Mesenchymal stem cell (in vitro differentiated cells and primary cell): ENCODE data around the gene TAF4.

Experiments used
- DNase-seq: peaks from one replicate; pipeline ENCODE4 v3.0.0-alpha.2; 2013
- H2AFZ ChIP-seq: one replicate; pipeline ENCODE4 v1.6.1; 2013; ENCODE audit warnings: low read depth, mild to moderate bottlenecking, control low read depth, inconsistent platforms, low read length, moderate library complexity
- H2AK5ac ChIP-seq: 2 replicates; pipeline ENCODE4 v1.6.1; 2013; ENCODE audit warnings: low read length, moderate library complexity, mild to moderate bottlenecking, inconsistent platforms; ENCODE audit not compliant: severe bottlenecking
- H2BK120ac ChIP-seq: one replicate; pipeline ENCODE4 v1.6.1; 2013; ENCODE audit warnings: low read depth, mild to moderate bottlenecking, inconsistent platforms, low read length, moderate library complexity
- H2BK12ac ChIP-seq, 2 experiments: one replicate each; pipeline ENCODE4 v1.6.1; 2013; ENCODE audit warnings: inconsistent platforms in 2 of 2, low read length in 2 of 2, mild to moderate bottlenecking in 2 of 2, moderate library complexity in 2 of 2, control low read depth in 1 of 2
- H2BK15ac ChIP-seq: one replicate; pipeline ENCODE4 v1.6.1; 2013; ENCODE audit warnings: mild to moderate bottlenecking, low read depth, inconsistent platforms; ENCODE audit not compliant: poor library complexity, severe bottlenecking
- H2BK5ac ChIP-seq: 2 replicates; pipeline ENCODE4 v1.6.1; 2013; ENCODE audit warnings: low read depth, mild to moderate bottlenecking, low read length, control low read depth, inconsistent platforms; ENCODE audit not compliant: poor library complexity, severe bottlenecking
- H3K14ac ChIP-seq, 2 experiments: one replicate each; pipeline ENCODE4 v1.6.1; 2013; ENCODE audit warnings: inconsistent platforms in 2 of 2, low read length in 2 of 2, control low read depth in 1 of 2, mild to moderate bottlenecking in 1 of 2, moderate library complexity in 1 of 2
- H3K18ac ChIP-seq, 2 experiments: one replicate each; pipeline ENCODE4 v1.6.1; 2013; ENCODE audit warnings: inconsistent platforms in 2 of 2, low read length in 2 of 2, control low read depth in 1 of 2, low read depth in 1 of 2, mild to moderate bottlenecking in 1 of 2
- H3K23ac ChIP-seq, 2 experiments: one replicate each; pipeline ENCODE4 v1.6.1; 2013; ENCODE audit warnings: inconsistent platforms in 2 of 2, low read length in 2 of 2, mild to moderate bottlenecking in 2 of 2, moderate library complexity in 2 of 2, control low read depth in 1 of 2
- H3K27ac ChIP-seq: 2 replicates; pipeline ENCODE4 v1.5.1; 2013; ENCODE audit warnings: mild to moderate bottlenecking, moderate library complexity, low read length, control low read depth, inconsistent platforms; ENCODE audit not compliant: poor library complexity, severe bottlenecking
- H3K27me3 ChIP-seq, 2 experiments: 2 replicates each; pipeline versions ENCODE4 v1.6.1 to v1.7.0; 2013; ENCODE audit warnings: low read length in 2 of 2, mild to moderate bottlenecking in 2 of 2, moderate library complexity in 2 of 2, control low read depth in 1 of 2, inconsistent platforms in 1 of 2; ENCODE audit not compliant: control insufficient read depth in 1 of 2, insufficient read depth in 1 of 2
- H3K36me3 ChIP-seq, 2 experiments: 2 replicates each; pipeline versions ENCODE4 v1.6.1 to v1.7.0; 2013; ENCODE audit warnings: low read length in 2 of 2, control low read depth in 1 of 2, inconsistent platforms in 1 of 2, low read depth in 1 of 2, mild to moderate bottlenecking in 1 of 2; ENCODE audit not compliant: insufficient read depth in 2 of 2, control insufficient read depth in 1 of 2
- H3K4ac ChIP-seq, 2 experiments: one replicate each; pipeline ENCODE4 v1.6.1; 2013; ENCODE audit warnings: inconsistent platforms in 2 of 2, low read length in 2 of 2, mild to moderate bottlenecking in 2 of 2, moderate library complexity in 2 of 2, control low read depth in 1 of 2, low read depth in 1 of 2
- H3K4me1 ChIP-seq: 2 replicates; pipeline ENCODE4 v1.6.1; 2013; ENCODE audit warnings: low read depth, low read length, control low read depth; ENCODE audit not compliant: control insufficient read depth, insufficient read depth
- H3K4me2 ChIP-seq: 2 replicates; pipeline ENCODE4 v1.6.1; 2013; ENCODE audit warnings: low read length, mild to moderate bottlenecking, inconsistent platforms; ENCODE audit not compliant: poor library complexity, severe bottlenecking
- H3K4me3 ChIP-seq, 2 experiments: 2 replicates each; pipeline versions ENCODE4 v1.5.1 to v1.7.0; 2013; ENCODE audit warnings: low read length in 2 of 2, mild to moderate bottlenecking in 2 of 2, control low read depth in 1 of 2, low read depth in 1 of 2; ENCODE audit not compliant: insufficient read depth in 1 of 2
- H3K79me1 ChIP-seq: replicated peaks from 2 replicates; pipeline ENCODE4 v1.6.1; 2013; ENCODE audit warnings: mild to moderate bottlenecking, control low read depth, low read length, inconsistent platforms; ENCODE audit not compliant: poor library complexity, severe bottlenecking
- H3K9ac ChIP-seq: 2 replicates; pipeline ENCODE4 v1.7.0; 2013; ENCODE audit warnings: mild to moderate bottlenecking, low read length, moderate library complexity
- H3K9me3 ChIP-seq: 2 replicates; pipeline ENCODE4 v1.7.0; 2013; ENCODE audit warnings: mild to moderate bottlenecking, low read length; ENCODE audit not compliant: control insufficient read depth
- H4K8ac ChIP-seq: one replicate; pipeline ENCODE4 v1.6.1; 2013; ENCODE audit warnings: inconsistent platforms, mild to moderate bottlenecking, low read length, moderate library complexity
- H4K91ac ChIP-seq: one replicate; pipeline ENCODE4 v1.6.1; 2013; ENCODE audit warnings: mild to moderate bottlenecking, low read length, inconsistent platforms
- WGBS: methylation state at CpG from one replicate; pipeline ENCODE4 v1.1.7; 2013; ENCODE audit warnings: mixed read lengths; 5-methylcytosine and 5-hydroxymethylcytosine counted together

TAF4 gene

DNA sequence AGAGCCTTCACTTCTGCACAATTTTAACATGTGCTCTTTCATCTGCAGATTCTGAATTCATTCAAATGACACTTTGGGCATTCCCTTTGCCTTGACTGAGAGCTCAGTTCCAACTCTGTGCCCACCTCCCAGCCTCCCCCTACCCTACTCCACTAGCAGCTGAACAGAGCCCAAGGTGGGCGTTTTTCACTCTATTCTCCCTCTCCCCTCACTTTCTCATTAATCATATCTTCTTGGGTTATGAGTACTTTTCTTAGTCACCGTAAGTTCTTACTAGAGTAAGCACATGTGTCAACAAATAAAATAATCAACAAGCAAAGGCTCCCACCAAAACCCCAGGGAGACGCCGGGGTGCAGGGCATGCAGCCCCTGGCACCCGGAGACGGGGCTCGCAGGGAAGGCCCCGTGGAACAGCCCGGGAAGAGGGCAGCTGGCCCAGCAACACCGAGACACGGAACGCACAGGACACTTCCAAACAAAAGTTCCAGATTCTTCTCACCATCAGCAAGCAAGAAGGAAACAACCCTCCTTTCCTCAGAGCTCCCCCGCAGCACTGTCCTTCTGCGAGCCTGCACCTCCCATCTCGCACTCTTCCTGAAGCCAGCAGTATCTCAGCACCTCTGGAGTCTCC is 34.1 kb downstream of the TAF4 start:
- H3K14ac ChIP-seq, result no peak overlapping the region
- no peak overlapping the region for H4K8ac ChIP-seq
- no peaks in the 10 kb centered on the region for H3K9me3 ChIP-seq
- no peak overlapping the region for H3K27ac ChIP-seq
- H2AFZ ChIP-seq, result no peak overlapping the region
- no peak overlapping the region for H2BK5ac ChIP-seq
- no peak overlapping the region for H3K4me2 ChIP-seq
- H2BK12ac ChIP-seq, result no peak overlapping the region
- no peak for DNase-seq
- H3K27me3 ChIP-seq, result no peaks in the 10 kb centered on the region
- 96% methylated on average over 15 of the region's 15 CpGs for WGBS
- no peak overlapping the region for H2BK15ac ChIP-seq
- no peak overlapping the region for H2AK5ac ChIP-seq
- H3K4ac ChIP-seq, result no peak overlapping the region
- no peak overlapping the region for H3K23ac ChIP-seq
- no peak overlapping the region for H4K91ac ChIP-seq
- no peak overlapping the region for H3K18ac ChIP-seq
- H2BK120ac ChIP-seq, result no peak overlapping the region
- H3K9ac ChIP-seq, result no peak overlapping the region
- peaks cover 0 to 4% of the 10 kb centered on the region in 2 experiments for H3K36me3 ChIP-seq
- H3K79me1 ChIP-seq, result peaks cover 49% of the 10 kb centered on the region
- H3K4me1 ChIP-seq, result peaks cover 20% of the 10 kb centered on the region
- H3K4me3 ChIP-seq, result no peak overlapping the region

- Histone ChIP-seq H3K27ac (no peak overlapping the region), H3K27me3 (no peaks in the 10 kb centered on the region), H3K23ac (no peak overlapping the region), H3K14ac (no peak overlapping the region), H3K4me2 (no peak overlapping the region), H2BK120ac (no peak overlapping the region), H3K36me3 (peaks cover 0 to 4% of the 10 kb centered on the region in 2 experiments), H3K9me3 (no peaks in the 10 kb centered on the region), H2BK5ac (no peak overlapping the region), H3K18ac (no peak overlapping the region), H3K4me3 (no peak overlapping the region), H4K8ac (no peak overlapping the region), H3K4ac (no peak overlapping the region), H2AFZ (no peak overlapping the region), H4K91ac (peak overlapping the region; percentile 11), H2AK5ac (no peak overlapping the region), H2BK12ac (no peak overlapping the region), H2BK15ac (no peak overlapping the region), H3K79me1 (peaks cover 55% of the 10 kb centered on the region), H3K4me1 (peaks cover 26% of the 10 kb centered on the region), H3K9ac (no peak overlapping the region)
- WGBS, result 97% methylated on average over 14 of the region's 14 CpGs
- no peak for DNase-seq
Observed at GRCh38 chr20:62030834-62031434, 34.7 kb downstream of the TAF4 start.

GRCh38 chr20:62030357-62030756 is 35.3 kb downstream of the TAF4 start:
- Histone ChIP-seq H2BK12ac (no peak overlapping the region), H3K4me2 (no peak overlapping the region), H2BK5ac (no peak overlapping the region), H2AFZ (no peak overlapping the region), H3K23ac (no peak overlapping the region), H3K27me3 (no peaks in the 10 kb centered on the region), H3K4ac (no peak overlapping the region), H3K4me1 (peaks cover 28% of the 10 kb centered on the region), H3K4me3 (no peak overlapping the region), H3K9me3 (no peaks in the 10 kb centered on the region), H2BK120ac (no peak overlapping the region), H4K91ac (no peak overlapping the region), H3K18ac (no peak overlapping the region), H4K8ac (no peak overlapping the region), H2AK5ac (no peak overlapping the region), H3K27ac (no peak overlapping the region), H3K14ac (no peak overlapping the region), H3K9ac (no peak overlapping the region), H2BK15ac (no peak overlapping the region), H3K36me3 (peaks cover 0 to 4% of the 10 kb centered on the region in 2 experiments), H3K79me1 (peaks cover 58% of the 10 kb centered on the region)
- DNase-seq, result no peak
- 95% methylated on average over 9 of the region's 9 CpGs for WGBS

DNA sequence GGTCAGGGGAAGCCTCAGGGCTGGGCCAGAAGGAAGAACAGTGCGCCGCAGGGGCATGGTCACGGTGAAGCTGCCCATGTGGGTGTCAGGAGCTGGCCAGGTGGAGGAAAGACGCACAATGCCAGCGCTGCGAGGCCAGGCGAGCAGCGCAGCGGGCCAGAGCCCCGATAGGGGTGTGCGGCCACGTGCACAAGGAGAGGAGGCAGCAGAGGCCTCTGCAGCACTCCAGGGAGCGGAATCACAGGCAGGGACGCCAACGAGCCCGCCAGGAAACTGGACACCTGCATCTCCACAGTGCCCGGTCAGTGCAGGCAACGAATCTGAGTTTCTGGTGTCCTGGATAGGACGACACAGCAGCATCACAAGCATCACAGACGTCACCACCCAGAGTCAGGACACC is 35.7 kb downstream of the TAF4 start:
- Histone ChIP-seq H3K9me3 (no peaks in the 10 kb centered on the region), H4K8ac (no peak overlapping the region), H3K4ac (no peak overlapping the region), H3K4me3 (no peak overlapping the region), H2BK15ac (no peak overlapping the region), H3K4me1 (peaks cover 28% of the 10 kb centered on the region), H3K27me3 (no peaks in the 10 kb centered on the region), H3K4me2 (no peak overlapping the region), H2BK5ac (no peak overlapping the region), H3K36me3 (peaks cover 0 to 4% of the 10 kb centered on the region in 2 experiments), H4K91ac (no peak overlapping the region), H3K18ac (no peak overlapping the region), H2BK120ac (no peak overlapping the region), H3K9ac (no peak overlapping the region), H3K79me1 (peaks cover 57% of the 10 kb centered on the region), H3K23ac (no peak overlapping the region), H2AK5ac (no peak overlapping the region), H3K27ac (no peak overlapping the region), H2AFZ (no peak overlapping the region), H3K14ac (no peak overlapping the region), H2BK12ac (no peak overlapping the region)
- no peak for DNase-seq
- WGBS, result 95% methylated on average over 20 of the region's 20 CpGs
